SK-N-SH (cell line): ENCODE data around the gene ATP8A2. TPM values are rescaled to one million over a fixed set of nuclear protein-coding genes. Genes with fewer than 3 reads are reported as not detected.
"Not testable (repeated sequence)": the region's sequence is repeated elsewhere in the genome, so short reads cannot be mapped to it uniquely, and the experiment has no call there.

Experiments
- CTCF ChIA-PET: fragments of 300-600, 350-600 bp; formaldehyde crosslinking; extraction: SDS; loops from one replicate; lab custom pipeline; 2021; lab: Yijun Ruan, JAX
- POLR2A ChIA-PET: fragments of 350-600 bp; sonication (Branson Sonifier 250); formaldehyde crosslinking; extraction: SDS; loops from one replicate; lab custom pipeline; 2020; ENCODE audit warnings: antibody characterized with exemption, inconsistent platforms; lab: Yijun Ruan, JAX
- DNase-seq: peaks from one replicate; pipeline ENCODE4 v3.0.0; 2012
- H2AFZ ChIP-seq: fragments of 200-600 bp; sonication (generic); 2 replicates; pipeline ENCODE4 v1.8.1; 2016; ENCODE audit warnings: antibody characterized with exemption, mild to moderate bottlenecking, low read depth
- H3F3A ChIP-seq: fragments of 200-600 bp; sonication (generic); replicated peaks from 2 replicates; pipeline ENCODE3; 2016; ENCODE audit warnings: antibody characterized with exemption, mild to moderate bottlenecking; ENCODE audit not compliant: insufficient read depth
- H3K27ac ChIP-seq, 2 experiments: fragments of 200-500 bp in 1 of 2; fragments of 200-600 bp in 1 of 2; sonication (Bioruptor generic) in 1 of 2; sonication (generic), shearing (Covaris generic) in 1 of 2; 2 replicates each; pipeline versions ENCODE4 v1.5.1 to v1.6.1; 2014 to 2016; ENCODE audit warnings: low read depth in 2 of 2, inconsistent platforms in 1 of 2, low read length in 1 of 2, mild to moderate bottlenecking in 1 of 2, mixed read lengths in 1 of 2
- H3K27me3 ChIP-seq: fragments of 200-600 bp; sonication (generic), shearing (Covaris generic); 2 replicates; pipeline ENCODE4 v1.6.1; 2016; ENCODE audit warnings: mixed run types; ENCODE audit not compliant: insufficient read depth
- H3K36me3 ChIP-seq, 2 experiments: fragments of 200-500 bp in 1 of 2; fragments of 200-600 bp in 1 of 2; sonication (Bioruptor generic) in 1 of 2; sonication (generic) in 1 of 2; replicated peaks in 1 of 2; 2 replicates each; pipeline versions ENCODE3 to v1.5.1; 2014 to 2016; ENCODE audit warnings: low read length in 1 of 2, mild to moderate bottlenecking in 1 of 2; ENCODE audit not compliant: insufficient read depth in 2 of 2, control insufficient read depth in 1 of 2
- H3K4me1 ChIP-seq, 2 experiments: fragments of 200-500 bp in 1 of 2; fragments of 200-600 bp in 1 of 2; sonication (Bioruptor generic) in 1 of 2; sonication (generic), shearing (Covaris generic) in 1 of 2; 2 replicates each; pipeline versions ENCODE4 v1.5.1 to v1.6.1; 2014 to 2016; ENCODE audit warnings: low read depth in 1 of 2, low read length in 1 of 2, mixed run types in 1 of 2; ENCODE audit not compliant: insufficient read depth in 2 of 2, control insufficient read depth in 1 of 2
- H3K4me2 ChIP-seq: fragments of 200-600 bp; sonication (generic), shearing (Covaris generic); 2 replicates; pipeline ENCODE4 v1.6.1; 2017; ENCODE audit warnings: mixed run types
- H3K4me3 ChIP-seq, 2 experiments: fragments of 200-500 bp in 1 of 2; fragments of 200-600 bp in 1 of 2; sonication (Bioruptor generic) in 1 of 2; sonication (generic), shearing (Covaris generic) in 1 of 2; 2 replicates each; pipeline versions ENCODE4 v1.5.1 to v1.8.1; 2014 to 2016; ENCODE audit warnings: low read depth in 2 of 2, inconsistent platforms in 1 of 2, low read length in 1 of 2, mild to moderate bottlenecking in 1 of 2, mixed read lengths in 1 of 2, moderate library complexity in 1 of 2
- H3K79me2 ChIP-seq: fragments of 200-600 bp; sonication (generic); 2 replicates; pipeline ENCODE4 v1.8.1; 2017; ENCODE audit warnings: mild to moderate bottlenecking; ENCODE audit not compliant: insufficient read depth
- H3K9ac ChIP-seq: fragments of 200-600 bp; sonication (generic); 2 replicates; pipeline ENCODE4 v1.6.1; 2017; ENCODE audit warnings: mixed run types
- H3K9me2 ChIP-seq: fragments of 200-600 bp; sonication (generic); 2 replicates; pipeline ENCODE4 v1.6.1; 2017; ENCODE audit warnings: mixed run types
- H3K9me3 ChIP-seq: fragments of 200-600 bp; sonication (generic); 2 replicates; pipeline ENCODE4 v1.6.1; 2017; ENCODE audit warnings: mixed run types, mild to moderate bottlenecking, moderate library complexity
- H4K20me1 ChIP-seq: fragments of 200-600 bp; sonication (generic); 2 replicates; pipeline ENCODE4 v1.6.1; 2017; ENCODE audit warnings: mild to moderate bottlenecking, mixed run types; ENCODE audit not compliant: insufficient read depth
- ELF1 ChIP-seq: IDR thresholded peaks from 2 replicates; pipeline ENCODE4 v1.4.0; 2012
- EZH2phosphoT487 ChIP-seq: fragments of 200-600 bp; sonication (generic); IDR thresholded peaks from 2 replicates; pipeline ENCODE4 v1.6.1; 2017; ENCODE audit warnings: low read depth, mixed run types, mild to moderate bottlenecking, antibody characterized with exemption, moderate library complexity, borderline replicate concordance
- JUND ChIP-seq: IDR thresholded peaks from 2 replicates; pipeline ENCODE4 v1.4.0; 2012
- NFIC ChIP-seq: IDR thresholded peaks from 2 replicates; pipeline ENCODE4 v1.4.0; 2012; ENCODE audit warnings: borderline replicate concordance
- PBX3 ChIP-seq: IDR thresholded peaks from 2 replicates; pipeline ENCODE4; 2012
- RAD21 ChIP-seq: IDR thresholded peaks from 2 replicates; pipeline ENCODE4 v1.6.1; 2012; ENCODE audit warnings: mild to moderate bottlenecking, low read length
- RCOR1 ChIP-seq: fragments of 150-350 bp; IDR thresholded peaks from 2 replicates; pipeline ENCODE4 v1.6.1; 2017; ENCODE audit warnings: antibody characterized with exemption, low read length
- RXRA ChIP-seq: IDR thresholded peaks from 2 replicates; pipeline ENCODE4 v1.4.0; 2012; ENCODE audit warnings: low read depth, mild to moderate bottlenecking, borderline replicate concordance
- USF2 ChIP-seq: fragments of 150-350 bp; IDR thresholded peaks from 2 replicates; pipeline ENCODE4 v1.6.1; 2017; ENCODE audit warnings: antibody characterized with exemption, low read length, low read depth, borderline replicate concordance
- YY1 ChIP-seq: IDR thresholded peaks from 2 replicates; pipeline ENCODE4 v1.4.0; 2012; ENCODE audit warnings: low read depth, mild to moderate bottlenecking
- WGBS: methylation state at CpG from one replicate; pipeline ENCODE4 v1.1.6; 2017; ENCODE audit warnings: low lambda C conversion rate; 5-methylcytosine and 5-hydroxymethylcytosine counted together
- polyA plus RNA-seq, 3 experiments: library from polyadenylated mRNA; depleted of rRNA; stranded (reverse); fragments of >200 nt; gene quantifications; 2 replicates each; pipeline ENCODE4 v1.2.3, GENCODE V29; 2012

The ATP8A2 gene
- polyA plus RNA-seq, 1 of the 3 experiments (the other 2 are of a cell fraction), result 0.02 TPM

- Histone ChIP-seq H3K36me3 (no peaks in the 10 kb centered on the region), H4K20me1 (no peaks in the 10 kb centered on the region), H3K27me3 (no peaks in the 10 kb centered on the region), H3K4me2 (no peak overlapping the region), H3K4me3 (no peak overlapping the region), H3K79me2 (no peaks in the 10 kb centered on the region), H3K9me3 (no peaks in the 10 kb centered on the region), H3K9ac (no peak overlapping the region), H2AFZ (no peak overlapping the region), H3K27ac (no peak overlapping the region), H3K4me1 (no peaks in the 10 kb centered on the region), H3K9me2 (no peaks in the 10 kb centered on the region), H3F3A (no peaks in the 10 kb centered on the region)
- CTCF ChIA-PET, result interaction anchor here (1.2 to 1.3 kb wide), 2 partner anchors 10 to 61 kb away, joined by 3 to 4 read pairs; no protein-coding TSS in a partner anchor
- POLR2A ChIA-PET, result no interaction called here
- no peak for DNase-seq
- TF ChIP-seq NFIC (no peak), JUND (no peak)
These were observed 450.0 kb downstream of the ATP8A2 start for GRCh38 chr13:25821776-25822175.

GRCh38 chr13:25827221-25827620 is 455.4 kb downstream of the ATP8A2 start:
- CTCF ChIA-PET, result interaction anchor here (0.9 kb wide), 1 partner anchor 226 kb away, joined by 3 read pairs; no protein-coding TSS in a partner anchor
- H3K9me2 ChIP-seq, H3K36me3 ChIP-seq, H3K79me2 ChIP-seq, H3K27ac ChIP-seq, H4K20me1 ChIP-seq, H3K4me3 ChIP-seq, H2AFZ ChIP-seq, H3K27me3 ChIP-seq, DNase-seq, H3K4me1 ChIP-seq, H3K4me2 ChIP-seq, H3K9ac ChIP-seq, H3F3A ChIP-seq, POLR2A ChIA-PET, H3K9me3 ChIP-seq: not testable (repeated sequence)
- WGBS, result 41% methylated on average over 9 of the region's 9 CpGs

- Histone ChIP-seq H3K9me2 (no peaks in the 10 kb centered on the region), H4K20me1 (no peaks in the 10 kb centered on the region), H2AFZ (no peak overlapping the region), H3K9ac (no peak overlapping the region), H3K4me2 (no peak overlapping the region), H3K4me3 (no peak overlapping the region), H3K36me3 (no peaks in the 10 kb centered on the region), H3K9me3 (no peaks in the 10 kb centered on the region), H3K27me3 (no peaks in the 10 kb centered on the region), H3K4me1 (no peaks in the 10 kb centered on the region), H3F3A (no peaks in the 10 kb centered on the region), H3K27ac (no peak overlapping the region), H3K79me2 (no peaks in the 10 kb centered on the region)
- no peak for TF ChIP-seq RAD21
- TF ChIP-seq YY1, result no peak
- TF ChIP-seq USF2, result no peak
- no peak for TF ChIP-seq RXRA
- no peak for TF ChIP-seq JUND
- no peak for TF ChIP-seq PBX3
- no peak for TF ChIP-seq ELF1
- no peak for TF ChIP-seq RCOR1
- no peak for TF ChIP-seq EZH2phosphoT487
- no peak for DNase-seq
- WGBS, result 24% methylated on average over 5 of the region's 5 CpGs
- CTCF ChIA-PET, result interaction anchor here (1.0 kb wide), 1 partner anchor 256 kb away, joined by 3 read pairs; no protein-coding TSS in a partner anchor
- POLR2A ChIA-PET, result no interaction called here
These were observed 456.2 kb downstream of the ATP8A2 start for GRCh38 chr13:25827831-25828465.
